SK-N-SH (cell line): ENCODE data around the gene TSPAN13.

ENCODE experiments used
- EZH2phosphoT487 ChIP-seq: fragments of 200-600 bp; sonication (generic); IDR thresholded peaks from 2 replicates; pipeline ENCODE4 v1.6.1; 2017; ENCODE audit warnings: low read depth, mixed run types, mild to moderate bottlenecking, antibody characterized with exemption, moderate library complexity, borderline replicate concordance
- FOSL2 ChIP-seq: IDR thresholded peaks from 2 replicates; pipeline ENCODE4 v1.4.0; 2012; ENCODE audit warnings: low read depth, mild to moderate bottlenecking, moderate library complexity, borderline replicate concordance
- REST ChIP-seq: IDR thresholded peaks from 2 replicates; pipeline ENCODE4 v1.6.1; 2012; ENCODE audit warnings: mild to moderate bottlenecking, low read depth, low read length, moderate library complexity
- TCF12 ChIP-seq: IDR thresholded peaks from 2 replicates; pipeline ENCODE4 v1.4.0; 2012
- TF ChIP-seq, protein P1 (sequence below): IDR thresholded peaks from 2 replicates; pipeline ENCODE4 v1.4.0; 2012; ENCODE audit warnings: low read depth
- TF ChIP-seq, protein P2 (sequence below): fragments of 200-600 bp; sonication (generic); IDR thresholded peaks from 2 replicates; pipeline ENCODE4 v1.6.1; 2017; ENCODE audit warnings: antibody characterized with exemption, mild to moderate bottlenecking, moderate library complexity

GRCh38 chr7:16743236-16743635, 10.3 kb upstream of the TSPAN13 start:
- TF ChIP-seq, protein P1, sequence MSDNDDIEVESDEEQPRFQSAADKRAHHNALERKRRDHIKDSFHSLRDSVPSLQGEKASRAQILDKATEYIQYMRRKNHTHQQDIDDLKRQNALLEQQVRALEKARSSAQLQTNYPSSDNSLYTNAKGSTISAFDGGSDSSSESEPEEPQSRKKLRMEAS = no peak
- TF ChIP-seq, protein P2, sequence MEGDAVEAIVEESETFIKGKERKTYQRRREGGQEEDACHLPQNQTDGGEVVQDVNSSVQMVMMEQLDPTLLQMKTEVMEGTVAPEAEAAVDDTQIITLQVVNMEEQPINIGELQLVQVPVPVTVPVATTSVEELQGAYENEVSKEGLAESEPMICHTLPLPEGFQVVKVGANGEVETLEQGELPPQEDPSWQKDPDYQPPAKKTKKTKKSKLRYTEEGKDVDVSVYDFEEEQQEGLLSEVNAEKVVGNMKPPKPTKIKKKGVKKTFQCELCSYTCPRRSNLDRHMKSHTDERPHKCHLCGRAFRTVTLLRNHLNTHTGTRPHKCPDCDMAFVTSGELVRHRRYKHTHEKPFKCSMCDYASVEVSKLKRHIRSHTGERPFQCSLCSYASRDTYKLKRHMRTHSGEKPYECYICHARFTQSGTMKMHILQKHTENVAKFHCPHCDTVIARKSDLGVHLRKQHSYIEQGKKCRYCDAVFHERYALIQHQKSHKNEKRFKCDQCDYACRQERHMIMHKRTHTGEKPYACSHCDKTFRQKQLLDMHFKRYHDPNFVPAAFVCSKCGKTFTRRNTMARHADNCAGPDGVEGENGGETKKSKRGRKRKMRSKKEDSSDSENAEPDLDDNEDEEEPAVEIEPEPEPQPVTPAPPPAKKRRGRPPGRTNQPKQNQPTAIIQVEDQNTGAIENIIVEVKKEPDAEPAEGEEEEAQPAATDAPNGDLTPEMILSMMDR = no peak
- TF ChIP-seq FOSL2 (no peak), REST (no peak), TCF12 (no peak), EZH2phosphoT487 (no peak)
